Calu3 (cell line): Measurements from ENCODE around the gene PPP2R5D. TPM values are rescaled to one million over a fixed set of nuclear protein-coding genes. Genes with fewer than 3 reads are reported as not detected.

ENCODE experiments used
- BruUV-seq: library from RNA; stranded (reverse); fragments of 400-500 nt; replicated peaks from 2 replicates; lab custom pipeline; 2021; lab: Mats Ljungman, UMichigan
- CTCF ChIA-PET: fragments of 300-600 bp; sonication (Branson Sonifier 250); formaldehyde crosslinking; loops from one replicate; lab custom pipeline; 2022; ENCODE audit warnings: antibody characterized with exemption; lab: Charles Lee
- DNase-seq: peaks from one replicate; pipeline ENCODE4 v3.0.0; 2022
- H3K27ac Mint-ChIP-seq: one replicate; pipeline ENCODE4 v1.8.0; 2022; ENCODE audit warnings: mixed read lengths; ENCODE audit not compliant: unreplicated experiment
- H3K27me3 Mint-ChIP-seq: one replicate; pipeline ENCODE4 v1.8.0; 2022; ENCODE audit warnings: mixed read lengths; ENCODE audit not compliant: unreplicated experiment
- H3K36me3 Mint-ChIP-seq: one replicate; pipeline ENCODE4 v1.8.0; 2022; ENCODE audit warnings: mild to moderate bottlenecking, moderate library complexity, mixed read lengths; ENCODE audit not compliant: insufficient read depth, unreplicated experiment
- H3K4me1 Mint-ChIP-seq: one replicate; pipeline ENCODE4 v1.8.0; 2022; ENCODE audit warnings: mild to moderate bottlenecking, low read depth, mixed read lengths; ENCODE audit not compliant: unreplicated experiment
- H3K4me3 Mint-ChIP-seq: one replicate; pipeline ENCODE4 v1.8.0; 2022; ENCODE audit warnings: mild to moderate bottlenecking, low read depth, moderate library complexity, mixed read lengths; ENCODE audit not compliant: unreplicated experiment
- H3K9me3 Mint-ChIP-seq: one replicate; pipeline ENCODE4 v1.8.0; 2022; ENCODE audit warnings: low read depth, mixed read lengths; ENCODE audit not compliant: unreplicated experiment
- intact Hi-C: fragments of 100-400 bp; cut with micrococcal nuclease; formaldehyde crosslinking; loops from one replicate; pipeline ENCODE4 v1.10.0; 2022; ENCODE audit not compliant: unreplicated experiment
- total RNA-seq: library from RNA; stranded (reverse); gene quantifications from 2 replicates; pipeline ENCODE4 v1.2.3, GENCODE V29; 2022
- TF ChIP-seq, protein P1 (sequence below): fragments of 200-600 bp; IDR thresholded peaks from one replicate; pipeline ENCODE4 v1.8.0; 2022; ENCODE audit warnings: antibody characterized with exemption; ENCODE audit not compliant: unreplicated experiment

Gene PPP2R5D
- total RNA-seq, 1 experiment from 2014 or later: 55.8 TPM

DNA sequence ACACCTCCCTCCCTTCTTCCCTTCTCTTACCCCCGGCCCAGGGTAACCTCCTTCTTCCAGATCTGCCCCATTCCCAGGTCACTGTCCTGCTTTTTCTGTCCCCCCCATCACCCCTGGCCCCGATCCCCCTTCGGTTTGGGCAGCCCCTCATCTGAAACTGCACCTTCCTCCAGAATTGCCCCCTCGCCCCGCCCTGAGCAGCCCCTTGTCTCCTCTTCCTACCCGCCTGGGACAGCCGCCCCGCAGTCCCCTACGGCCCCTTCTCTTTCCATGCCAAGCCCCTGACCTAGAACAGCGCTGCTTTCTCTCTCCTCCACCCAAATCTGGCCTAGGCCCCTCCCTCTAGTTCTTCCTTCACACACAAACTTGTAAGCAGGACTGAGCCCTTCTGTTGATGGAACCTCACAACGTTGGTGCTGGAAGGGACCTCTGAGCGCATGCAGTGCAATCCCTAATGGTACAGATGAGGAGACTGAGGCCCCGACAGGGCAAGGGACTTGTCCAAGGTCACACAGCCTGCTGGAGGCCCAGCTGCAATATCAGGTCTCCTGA is 630 bp downstream of the PPP2R5D start:
- TF ChIP-seq, protein P1, sequence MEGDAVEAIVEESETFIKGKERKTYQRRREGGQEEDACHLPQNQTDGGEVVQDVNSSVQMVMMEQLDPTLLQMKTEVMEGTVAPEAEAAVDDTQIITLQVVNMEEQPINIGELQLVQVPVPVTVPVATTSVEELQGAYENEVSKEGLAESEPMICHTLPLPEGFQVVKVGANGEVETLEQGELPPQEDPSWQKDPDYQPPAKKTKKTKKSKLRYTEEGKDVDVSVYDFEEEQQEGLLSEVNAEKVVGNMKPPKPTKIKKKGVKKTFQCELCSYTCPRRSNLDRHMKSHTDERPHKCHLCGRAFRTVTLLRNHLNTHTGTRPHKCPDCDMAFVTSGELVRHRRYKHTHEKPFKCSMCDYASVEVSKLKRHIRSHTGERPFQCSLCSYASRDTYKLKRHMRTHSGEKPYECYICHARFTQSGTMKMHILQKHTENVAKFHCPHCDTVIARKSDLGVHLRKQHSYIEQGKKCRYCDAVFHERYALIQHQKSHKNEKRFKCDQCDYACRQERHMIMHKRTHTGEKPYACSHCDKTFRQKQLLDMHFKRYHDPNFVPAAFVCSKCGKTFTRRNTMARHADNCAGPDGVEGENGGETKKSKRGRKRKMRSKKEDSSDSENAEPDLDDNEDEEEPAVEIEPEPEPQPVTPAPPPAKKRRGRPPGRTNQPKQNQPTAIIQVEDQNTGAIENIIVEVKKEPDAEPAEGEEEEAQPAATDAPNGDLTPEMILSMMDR: no peak
- Mint-ChIP-seq H3K36me3 (peaks cover 23% of the 10 kb centered on the region), H3K9me3 (no peaks in the 10 kb centered on the region), H3K4me1 (peaks cover 36% of the 10 kb centered on the region), H3K27me3 (no peaks in the 10 kb centered on the region), H3K4me3 (peak overlapping the region; percentile 84), H3K27ac (peak overlapping the region; percentile 24)
- no TSS peak for BruUV-seq
- peak; percentile 19 for DNase-seq
- intact Hi-C loops: loop anchor here (5.0 kb wide), 1 partner anchor 83 kb away; no protein-coding TSS in a partner anchor
- CTCF ChIA-PET: interaction anchor here (0.9 to 1.5 kb wide), 6 partner anchors 11 to 189 kb away, joined by 3 to 5 read pairs (median 4); partner anchors contain the start of gene CNPY3

DNA sequence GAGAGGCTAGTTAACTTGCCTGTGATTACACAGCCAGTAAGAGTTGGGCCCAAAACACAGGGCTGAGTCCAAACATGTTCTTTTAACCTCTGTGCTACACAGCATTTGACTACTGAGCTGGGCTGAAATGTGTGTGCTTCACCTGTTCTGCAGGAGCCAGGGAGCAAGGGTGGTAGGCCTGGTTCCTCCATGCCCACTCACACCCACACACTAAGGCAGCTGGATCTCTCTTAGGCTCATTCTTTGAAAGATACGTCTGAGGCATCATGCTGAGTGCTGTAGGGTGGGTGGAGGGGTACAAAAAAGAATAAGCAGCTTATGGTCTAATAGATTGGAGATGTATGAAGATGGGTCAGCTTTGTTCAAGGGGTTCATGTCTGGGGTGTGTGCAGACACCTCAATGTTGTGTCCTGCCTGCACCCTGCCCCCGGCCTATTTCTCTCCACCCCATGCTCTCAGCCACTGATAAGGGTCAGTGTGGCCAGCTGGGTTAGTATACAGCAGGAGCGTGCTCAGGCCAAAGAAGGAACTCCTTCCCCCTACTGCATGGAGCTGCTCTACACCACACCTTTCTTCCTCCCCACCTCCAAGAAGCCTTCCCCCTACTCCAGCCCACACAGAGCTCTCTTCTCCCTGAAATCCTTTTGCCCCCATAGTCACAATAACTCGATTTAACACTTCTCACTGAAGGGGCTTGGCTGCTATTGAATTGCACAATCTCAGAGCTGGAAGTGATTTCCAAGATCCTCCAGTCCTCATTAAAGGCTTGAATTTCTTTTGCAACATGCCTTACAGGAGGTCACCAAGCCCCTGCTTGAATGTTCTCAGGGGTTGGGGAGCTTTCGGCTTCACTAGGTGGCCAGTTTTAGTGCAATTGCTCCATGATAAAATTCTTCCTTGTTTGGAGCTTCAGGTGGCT is 3.4 kb downstream of the PPP2R5D start:
- TF ChIP-seq, protein P1: no peak
- DNase-seq: no peak
- BruUV-seq: no TSS peak
- Mint-ChIP-seq H3K36me3 (peaks cover 33% of the 10 kb centered on the region), H3K9me3 (no peaks in the 10 kb centered on the region), H3K27ac (no peak overlapping the region), H3K4me3 (no peak overlapping the region), H3K27me3 (no peaks in the 10 kb centered on the region), H3K4me1 (peaks cover 36% of the 10 kb centered on the region)
- CTCF ChIA-PET: interaction anchor here (0.6 to 0.9 kb wide), 2 partner anchors 26 to 77 kb away, joined by 3 read pairs; partner anchors contain the start of genes KLHDC3 and MEA1
- intact Hi-C loops: no loop called here

DNA sequence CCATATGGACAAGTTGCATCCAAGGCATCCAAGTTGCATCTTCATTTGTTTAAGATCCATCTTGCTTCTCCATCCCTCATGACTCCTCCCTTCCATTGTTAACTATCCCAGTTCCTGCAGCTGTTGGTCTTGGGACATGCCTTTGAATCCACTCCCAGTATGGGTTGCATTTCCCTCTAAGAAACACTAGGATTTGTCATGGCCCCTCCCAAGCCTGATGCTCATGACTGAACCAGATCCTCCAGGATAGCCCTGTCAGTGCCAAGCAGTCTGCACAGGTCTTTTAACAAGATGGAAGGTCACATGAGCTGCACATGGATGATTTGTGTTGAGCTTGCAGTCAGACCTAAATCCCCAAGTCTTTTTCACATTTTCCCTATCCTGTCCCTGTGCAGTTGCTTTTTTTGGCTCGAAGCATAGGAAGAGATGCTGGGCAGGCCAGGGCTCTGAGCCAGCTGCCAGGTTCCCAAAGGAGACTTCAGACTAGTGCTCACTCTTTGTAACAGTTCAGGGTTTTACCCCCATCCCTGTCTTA is 4.2 kb downstream of the PPP2R5D start:
- no peak for DNase-seq
- TF ChIP-seq, protein P1: no peak
- intact Hi-C loops: no loop called here
- H3K4me1 Mint-ChIP-seq: peaks cover 34% of the 10 kb centered on the region
- no peak overlapping the region for H3K4me3 Mint-ChIP-seq
- CTCF ChIA-PET: interaction anchor here (0.6 kb wide), 1 partner anchor 77 kb away, joined by 3 read pairs; no protein-coding TSS in a partner anchor
- H3K27me3 Mint-ChIP-seq: no peaks in the 10 kb centered on the region
- BruUV-seq: no TSS peak
- no peak overlapping the region for H3K27ac Mint-ChIP-seq
- no peaks in the 10 kb centered on the region for H3K9me3 Mint-ChIP-seq
- peaks cover 30% of the 10 kb centered on the region for H3K36me3 Mint-ChIP-seq

DNA sequence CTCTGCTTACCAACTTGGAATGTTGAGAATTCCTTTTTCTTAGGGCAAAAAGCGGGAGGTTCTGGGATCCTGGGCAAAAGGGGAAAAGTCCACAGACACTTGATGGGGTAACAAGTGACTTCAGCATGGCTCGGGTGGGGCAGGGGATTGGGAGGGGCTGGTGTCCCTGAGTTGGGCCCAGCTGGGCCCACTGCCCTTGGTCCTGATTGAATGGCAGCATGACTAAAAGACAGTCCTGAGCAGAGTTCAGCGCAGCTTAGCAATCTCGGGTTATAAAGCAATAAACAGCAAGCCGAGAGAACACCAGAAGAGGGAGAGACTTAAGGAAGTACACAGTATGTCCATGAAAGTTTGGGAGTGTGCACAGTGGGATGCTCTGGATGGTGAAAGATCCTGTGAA is 5.6 kb downstream of the PPP2R5D start:
- Mint-ChIP-seq H3K27me3 (no peaks in the 10 kb centered on the region), H3K27ac (no peak overlapping the region), H3K36me3 (peaks cover 17% of the 10 kb centered on the region), H3K9me3 (no peaks in the 10 kb centered on the region), H3K4me1 (peaks cover 24% of the 10 kb centered on the region), H3K4me3 (no peak overlapping the region)
- DNase-seq: no peak
- intact Hi-C loops: no loop called here
- TF ChIP-seq, protein P1: no peak
- CTCF ChIA-PET: no interaction called here
- BruUV-seq: no TSS peak
